Liver (tissue), 9 donors: ENCODE results near the gene KLK15. TPM values are rescaled to one million over a fixed set of nuclear protein-coding genes. Genes with fewer than 3 reads are reported as not detected.

Experiments used
- DNase-seq: peaks from one replicate; pipeline ENCODE4 v3.0.0-alpha.2; 2017; ENCODE audit warnings: low spot score
- H3K27ac ChIP-seq, 2 donors: one replicate each; pipeline ENCODE4 v1.7.0; 2013; ENCODE audit warnings: inconsistent platforms in 2 of 2, low read length in 2 of 2, control low read depth in 1 of 2, low read depth in 1 of 2, mild to moderate bottlenecking in 1 of 2
- H3K27me3 ChIP-seq, 4 donors: one replicate each; pipeline versions ENCODE4 v1.6.1 to v1.7.0; 2013; ENCODE audit warnings: low read length in 3 of 4, inconsistent platforms in 1 of 4, mild to moderate bottlenecking in 1 of 4, moderate library complexity in 1 of 4; ENCODE audit not compliant: control insufficient read depth in 4 of 4, insufficient read depth in 4 of 4
- H3K36me3 ChIP-seq, 4 donors: one replicate each; pipeline versions ENCODE4 v1.6.1 to v1.7.0; 2013; ENCODE audit warnings: low read length in 3 of 4, mild to moderate bottlenecking in 3 of 4, low read depth in 1 of 4, moderate library complexity in 1 of 4; ENCODE audit not compliant: control insufficient read depth in 4 of 4, insufficient read depth in 3 of 4
- H3K4me1 ChIP-seq, 4 donors: one replicate each; pipeline versions ENCODE4 v1.6.1 to v1.7.0; 2013; ENCODE audit warnings: low read length in 3 of 4, mild to moderate bottlenecking in 3 of 4, moderate library complexity in 1 of 4; ENCODE audit not compliant: control insufficient read depth in 4 of 4, insufficient read depth in 4 of 4
- H3K4me3 ChIP-seq, 3 donors: one replicate each; pipeline versions ENCODE4 v1.6.1 to v1.7.0; 2013; ENCODE audit warnings: low read length in 3 of 3, control low read depth in 1 of 3, low read depth in 1 of 3, mild to moderate bottlenecking in 1 of 3
- H3K9ac ChIP-seq, 2 donors: one replicate each; pipeline ENCODE4 v1.7.0; 2013; ENCODE audit warnings: low read length in 2 of 2, mild to moderate bottlenecking in 2 of 2, moderate library complexity in 2 of 2, control low read depth in 1 of 2, low read depth in 1 of 2
- H3K9me3 ChIP-seq, 4 donors: one replicate each; pipeline versions ENCODE4 v1.6.1 to v1.7.0; 2013; ENCODE audit warnings: low read length in 3 of 4; ENCODE audit not compliant: control insufficient read depth in 4 of 4
- ATF3 ChIP-seq: IDR thresholded peaks from 2 replicates; pipeline ENCODE4 v1.6.1; 2016; ENCODE audit warnings: antibody characterized with exemption
- CTCF ChIP-seq: fragments of 150-350 bp; IDR thresholded peaks from 2 replicates; pipeline ENCODE4 v1.5.1; 2017; ENCODE audit warnings: improper control_type of control experiment, low read depth, low read length; ENCODE audit not compliant: missing input control
- EGR1 ChIP-seq, 2 donors: IDR thresholded peaks; 2 replicates each; pipeline ENCODE4 v1.6.1; 2016 to 2018; ENCODE audit warnings: antibody characterized with exemption in 2 of 2, low read depth in 2 of 2
- FOXA1 ChIP-seq: IDR thresholded peaks from 2 replicates; pipeline ENCODE4 v1.6.1; 2016; ENCODE audit warnings: antibody characterized with exemption
- FOXA2 ChIP-seq: IDR thresholded peaks from 2 replicates; pipeline ENCODE4 v1.6.1; 2016; ENCODE audit warnings: antibody characterized with exemption
- GABPA ChIP-seq, 2 donors: IDR thresholded peaks in 1 of 2; conservative IDR thresholded peaks in 1 of 2; 2 replicates each; pipeline ENCODE4 v1.6.1; 2016; ENCODE audit warnings: antibody characterized with exemption in 2 of 2, mild to moderate bottlenecking in 1 of 2, moderate library complexity in 1 of 2
- HNF4A ChIP-seq, 2 donors: conservative IDR thresholded peaks; 2 replicates each; pipeline ENCODE4 v1.6.1; 2016; ENCODE audit warnings: antibody characterized with exemption in 2 of 2, mild to moderate bottlenecking in 2 of 2
- HNF4G ChIP-seq: IDR thresholded peaks from 2 replicates; pipeline ENCODE4 v1.6.1; 2016; ENCODE audit warnings: antibody characterized with exemption
- JUND ChIP-seq, 2 donors: IDR thresholded peaks; 2 replicates each; pipeline ENCODE4 v1.6.1; 2016; ENCODE audit warnings: antibody characterized with exemption in 2 of 2
- MAX ChIP-seq: IDR thresholded peaks from 2 replicates; pipeline ENCODE4 v1.6.1; 2016; ENCODE audit warnings: antibody characterized with exemption
- NR2F2 ChIP-seq: IDR thresholded peaks from 2 replicates; pipeline ENCODE4 v1.6.1; 2016; ENCODE audit warnings: antibody characterized with exemption
- RAD21 ChIP-seq, 2 donors: IDR thresholded peaks; 2 replicates each; pipeline ENCODE4 v1.6.1; 2016; ENCODE audit warnings: antibody characterized with exemption in 2 of 2, mild to moderate bottlenecking in 2 of 2
- REST ChIP-seq: IDR thresholded peaks from 2 replicates; pipeline ENCODE4 v1.6.1; 2016; ENCODE audit warnings: antibody characterized with exemption, mild to moderate bottlenecking
- RXRA ChIP-seq, 2 donors: IDR thresholded peaks; 2 replicates each; pipeline ENCODE4 v1.6.1; 2017 to 2018; ENCODE audit warnings: antibody characterized with exemption in 2 of 2, mild to moderate bottlenecking in 1 of 2
- SP1 ChIP-seq: IDR thresholded peaks from 2 replicates; pipeline ENCODE4 v1.6.1; 2018; ENCODE audit warnings: antibody characterized with exemption, mild to moderate bottlenecking
- TAF1 ChIP-seq: conservative IDR thresholded peaks from 2 replicates; pipeline ENCODE4 v1.6.1; 2016; ENCODE audit warnings: antibody characterized with exemption, mild to moderate bottlenecking
- YY1 ChIP-seq: IDR thresholded peaks from 2 replicates; pipeline ENCODE4 v1.6.1; 2016; ENCODE audit warnings: antibody characterized with exemption, mild to moderate bottlenecking
- WGBS: extraction: QIAGEN DNeasy Blood & Tissue Kit; methylation state at CpG from one replicate; pipeline ENCODE4 v1.1.7; 2013; 5-methylcytosine and 5-hydroxymethylcytosine counted together
- polyA plus RNA-seq, 2 donors: library from polyadenylated mRNA; stranded (reverse) in 1 of 2; unstranded in 1 of 2; fragments of 200-250 nt in 1 of 2; fragments of >200 nt in 1 of 2; fragmentation: Nextera tagmentation in 1 of 2; extraction: Ambion mirVana in 1 of 2; gene quantifications; one replicate each; pipeline versions ENCODE4 v1.2.1 to v1.2.3, GENCODE V29; 2013 to 2015
- total RNA-seq, 2 donors: library from RNA; depleted of rRNA; stranded (reverse); fragments of >200 nt; gene quantifications; one replicate each; pipeline ENCODE4 v1.2.3, GENCODE V29; 2014
- donor health status: healthy.
- donor health status: healthy.
- donor health status: healthy.
- donor health status: healthy.
- donor health status: healthy.

Gene KLK15
- total and polyA plus RNA-seq, 4 donors: not detected

- no peak overlapping the region for H3K27ac ChIP-seq
- WGBS: 56% methylated on average over 17 of the region's 17 CpGs
- TF ChIP-seq ATF3: no peak
- TF ChIP-seq HNF4A (conservative IDR thresholded peaks at IDR 0.05): no peak
- no peak for TF ChIP-seq GABPA (IDR thresholded peaks at IDR 0.05 in 1 of 2, conservative IDR thresholded peaks at IDR 0.05 in 1 of 2)
- TF ChIP-seq EGR1 (IDR thresholded peaks at IDR 0.05; ENCODE audit: low read depth in 2 of 2): no peak
- TF ChIP-seq RXRA (IDR thresholded peaks at IDR 0.05): no peak
- no peak for TF ChIP-seq NR2F2
- TF ChIP-seq REST: no peak
- TF ChIP-seq TAF1: no peak
- TF ChIP-seq JUND (IDR thresholded peaks at IDR 0.05): no peak
- TF ChIP-seq HNF4G: no peak
- TF ChIP-seq FOXA2: no peak
- TF ChIP-seq MAX: no peak
- TF ChIP-seq YY1: no peak
- no peak for TF ChIP-seq RAD21 (IDR thresholded peaks at IDR 0.05)
- no peak for TF ChIP-seq SP1
- TF ChIP-seq FOXA1: no peak
- no peak for TF ChIP-seq CTCF
Measured at GRCh38 chr19:50830266-50831025, 2.9 kb downstream of the KLK15 start.

GRCh38 chr19:50829801-50830200 is 3.6 kb downstream of the KLK15 start:
- WGBS: 69% methylated on average over 5 of the region's 5 CpGs
- Histone ChIP-seq H3K4me3 (no peak overlapping the region), H3K27me3 (peaks cover 0 to 3% (median 0%) of the 10 kb centered on the region in 4 donors), H3K36me3 (no peaks in the 10 kb centered on the region), H3K9me3 (no peaks in the 10 kb centered on the region), H3K9ac (no peak overlapping the region), H3K27ac (no peak overlapping the region), H3K4me1 (no peaks in the 10 kb centered on the region)
- DNase-seq: no peak
- TF ChIP-seq MAX: no peak
- no peak for TF ChIP-seq GABPA (IDR thresholded peaks at IDR 0.05 in 1 of 2, conservative IDR thresholded peaks at IDR 0.05 in 1 of 2)
- TF ChIP-seq NR2F2: no peak
- TF ChIP-seq RAD21 (IDR thresholded peaks at IDR 0.05): no peak
- no peak for TF ChIP-seq REST
- TF ChIP-seq CTCF: no peak
- no peak for TF ChIP-seq TAF1
- no peak for TF ChIP-seq RXRA (IDR thresholded peaks at IDR 0.05)
- no peak for TF ChIP-seq SP1
- TF ChIP-seq HNF4A (conservative IDR thresholded peaks at IDR 0.05): no peak
- TF ChIP-seq JUND (IDR thresholded peaks at IDR 0.05): no peak

More at GRCh38 chr19:50830266-50831025, 2.9 kb downstream of the KLK15 start:
- Histone ChIP-seq H3K4me3 (no peak overlapping the region), H3K27me3 (peaks cover 0 to 3% (median 0%) of the 10 kb centered on the region in 4 donors), H3K9me3 (no peaks in the 10 kb centered on the region), H3K9ac (no peak overlapping the region), H3K36me3 (no peaks in the 10 kb centered on the region), H3K4me1 (peaks cover 0 to 3% (median under 1%) of the 10 kb centered on the region in 4 donors)
- DNase-seq: no peak
